ENCODE data around the gene HTR4.
A peak's percentile ranks its signal among the peaks of the same experiment; 100 is the strongest.
"Not testable (repeated sequence)": the region's sequence is repeated elsewhere in the genome, so short reads cannot be mapped to it uniquely, and the experiment has no call there.

The HTR4 gene

GRCh38 chr5:148469501-148469935 is 184.8 kb downstream of the HTR4 start:
- DNase-seq: no peak

GRCh38 chr5:148468746-148469145 is 185.6 kb downstream of the HTR4 start:
- not testable (repeated sequence) for DNase-seq

GRCh38 chr5:148467958-148468357 is 186.4 kb downstream of the HTR4 start:
- no peak for DNase-seq

GRCh38 chr5:148466236-148466580 is 188.1 kb downstream of the HTR4 start:
- no peak for DNase-seq

GRCh38 chr5:148465381-148466235 is 188.7 kb downstream of the HTR4 start:
- no peak for DNase-seq

GRCh38 chr5:148459669-148460068 is 194.7 kb downstream of the HTR4 start:
- no peak for DNase-seq

GRCh38 chr5:148458036-148458888 is 196.1 kb downstream of the HTR4 start:
- DNase-seq: no peak

- DNase-seq: no peak
Measured at GRCh38 chr5:148457183-148457620, 197.1 kb downstream of the HTR4 start.

GRCh38 chr5:148455185-148455584 is 199.1 kb downstream of the HTR4 start:
- DNase-seq: no peak

GRCh38 chr5:148454576-148454975 is 199.8 kb downstream of the HTR4 start:
- no peak for DNase-seq

- no peak for DNase-seq
Measured at GRCh38 chr5:148452499-148453193, 201.7 kb downstream of the HTR4 start.

- no peak for DNase-seq
Measured at GRCh38 chr5:148446611-148447010, 207.7 kb downstream of the HTR4 start.

GRCh38 chr5:148445578-148445977 is 208.7 kb downstream of the HTR4 start:
- no peak for DNase-seq

- peak; percentile 15 for DNase-seq
Measured at GRCh38 chr5:148443998-148444397, 210.3 kb downstream of the HTR4 start.

GRCh38 chr5:148443241-148443640 is 211.1 kb downstream of the HTR4 start:
- DNase-seq: no peak

- DNase-seq: no peak
Measured at GRCh38 chr5:148438933-148439332, 215.4 kb downstream of the HTR4 start.

GRCh38 chr5:148437249-148437648 is 217.1 kb downstream of the HTR4 start:
- no peak for DNase-seq

GRCh38 chr5:148436029-148436428 is 218.3 kb downstream of the HTR4 start:
- no peak for DNase-seq

GRCh38 chr5:148433826-148434225 is 220.5 kb downstream of the HTR4 start:
- no peak for DNase-seq

All from NCI-H2107 (cell line).